HCT116 (cell line): Measurements from ENCODE around the gene TARBP2. TPM values are rescaled to one million over a fixed set of nuclear protein-coding genes. Genes with fewer than 3 reads are reported as not detected.
A peak's percentile ranks its signal among the peaks of the same experiment; 100 is the strongest.

ENCODE experiments used
- ATAC-seq: fragments of 200-7000 bp; cut with Tn5 transposase; 2 replicates; pipeline ENCODE4 v1.9.1; 2020; ENCODE audit warnings: mild to moderate bottlenecking, moderate library complexity
- BruUV-seq: library from RNA; stranded (reverse); fragments of 400-500 nt; replicated peaks from 2 replicates; lab custom pipeline; 2021; lab: Mats Ljungman, UMichigan
- CTCF ChIA-PET: fragments of 300-600 bp; sonication (Branson Sonifier 250); formaldehyde crosslinking; loops from one replicate; lab custom pipeline; 2021; ENCODE audit warnings: antibody characterized with exemption; lab: Charles Lee
- POLR2A ChIA-PET: fragments of 300-600, 350-600 bp; sonication (Branson Sonifier 250); formaldehyde crosslinking; loops from one replicate; lab custom pipeline; 2021; ENCODE audit warnings: antibody characterized with exemption; lab: Charles Lee
- RAD21 ChIA-PET, 2 experiments: fragments of 300-600 bp; sonication (Branson Sonifier 250); formaldehyde crosslinking; loops; one replicate each; lab custom pipeline; 2023; ENCODE audit warnings: low total read pairs in 2 of 2; ENCODE audit not compliant: uncharacterized antibody in 2 of 2, unreplicated experiment in 2 of 2, low non-redundant PET in 1 of 2; lab: Charles Lee
- DNase-seq: peaks from one replicate; pipeline ENCODE4 v3.0.0-alpha.2; 2010; ENCODE audit warnings: low read depth, low spot score
- H2AFZ ChIP-seq: fragments of 200-600 bp; shearing (Covaris generic), sonication (generic); 2 replicates; pipeline ENCODE4 v1.6.1; 2017; ENCODE audit warnings: low read depth, mixed run types, mixed read lengths, antibody characterized with exemption, low read length; ENCODE audit not compliant: poor library complexity, severe bottlenecking
- H3K27ac ChIP-seq: 2 replicates; pipeline ENCODE4 v1.5.1; 2012; ENCODE audit warnings: low read depth, low read length
- H3K27me3 ChIP-seq: fragments of 200-600 bp; sonication (generic); 2 replicates; pipeline ENCODE4 v1.6.1; 2016; ENCODE audit warnings: mixed run types, low read length, mixed read lengths; ENCODE audit not compliant: insufficient read depth
- H3K36me3 ChIP-seq, 2 experiments: fragments of 200-500 bp in 1 of 2; fragments of 200-600 bp in 1 of 2; sonication (Bioruptor generic) in 1 of 2; sonication (generic) in 1 of 2; 2 replicates each; pipeline versions ENCODE4 v1.5.1 to v1.6.1; 2014 to 2016; ENCODE audit warnings: low read length in 2 of 2, inconsistent platforms in 1 of 2, mixed read lengths in 1 of 2, mixed run types in 1 of 2; ENCODE audit not compliant: insufficient read depth in 2 of 2, control insufficient read depth in 1 of 2
- H3K4me1 ChIP-seq, 2 experiments: fragments of 200-600 bp in 1 of 2; sonication (generic) in 1 of 2; 2 replicates each; pipeline versions ENCODE4 v1.5.1 to v1.6.1; 2012 to 2017; ENCODE audit warnings: low read length in 2 of 2, inconsistent platforms in 1 of 2, mild to moderate bottlenecking in 1 of 2, mixed read lengths in 1 of 2, mixed run types in 1 of 2, moderate library complexity in 1 of 2; ENCODE audit not compliant: insufficient read depth in 2 of 2, control insufficient read depth in 1 of 2
- H3K4me2 ChIP-seq: fragments of 200-600 bp; sonication (generic); 2 replicates; pipeline ENCODE4 v1.6.1; 2017; ENCODE audit warnings: mixed run types, low read length, mixed read lengths
- H3K4me3 ChIP-seq, 2 experiments: fragments of 200-600 bp in 1 of 2; sonication (generic) in 1 of 2; replicated peaks in 1 of 2; 2 replicates each; pipeline ENCODE4 v1.5.1; 2011 to 2016; ENCODE audit warnings: low read length in 2 of 2, control low read depth in 1 of 2, low read depth in 1 of 2, mild to moderate bottlenecking in 1 of 2, mixed read lengths in 1 of 2, mixed run types in 1 of 2
- H3K79me2 ChIP-seq: fragments of 200-600 bp; sonication (generic); 2 replicates; pipeline ENCODE4 v1.6.1; 2017; ENCODE audit warnings: mild to moderate bottlenecking, mixed run types, low read length, moderate library complexity, mixed read lengths; ENCODE audit not compliant: insufficient read depth
- H3K9ac ChIP-seq: fragments of 200-600 bp; sonication (generic); 2 replicates; pipeline ENCODE4 v1.6.1; 2016; ENCODE audit warnings: low read length, mixed read lengths
- H3K9me2 ChIP-seq: fragments of 200-600 bp; sonication (generic), shearing (Covaris generic); 2 replicates; pipeline ENCODE4 v1.6.1; 2017; ENCODE audit warnings: mixed run types, mild to moderate bottlenecking, moderate library complexity; ENCODE audit not compliant: insufficient read depth
- H3K9me3 ChIP-seq, 2 experiments: fragments of 200-500 bp in 1 of 2; fragments of 200-600 bp in 1 of 2; sonication (Bioruptor generic) in 1 of 2; sonication (generic) in 1 of 2; 2 replicates each; pipeline ENCODE4 v1.6.1; 2014 to 2017; ENCODE audit warnings: low read length in 2 of 2, mixed read lengths in 2 of 2, inconsistent platforms in 1 of 2, low read depth in 1 of 2, mild to moderate bottlenecking in 1 of 2, mixed run types in 1 of 2, moderate library complexity in 1 of 2; ENCODE audit not compliant: control insufficient read depth in 1 of 2, insufficient read depth in 1 of 2
- H4K20me1 ChIP-seq: fragments of 200-600 bp; sonication (generic), shearing (Covaris generic); 2 replicates; pipeline ENCODE4 v1.6.1; 2017; ENCODE audit warnings: mixed run types, mild to moderate bottlenecking, moderate library complexity; ENCODE audit not compliant: insufficient read depth
- CBX3 ChIP-seq: IDR thresholded peaks from 2 replicates; pipeline ENCODE4 v1.6.1; 2012; ENCODE audit warnings: low read depth
- CEBPB ChIP-seq: IDR thresholded peaks from 2 replicates; pipeline ENCODE4 v1.6.1; 2012; ENCODE audit warnings: low read depth
- CTCF ChIP-seq, 3 experiments: fragments of 200-600 bp in 1 of 3; sonication (generic) in 1 of 3; IDR thresholded peaks in 2 of 3; conservative IDR thresholded peaks in 1 of 3; 2 replicates each; pipeline ENCODE4 v1.5.1; 2012 to 2017; ENCODE audit warnings: low read depth in 2 of 3, low read length in 2 of 3, antibody characterized with exemption in 1 of 3, borderline replicate concordance in 1 of 3, control low read depth in 1 of 3, mild to moderate bottlenecking in 1 of 3, mixed read lengths in 1 of 3, mixed run types in 1 of 3, moderate library complexity in 1 of 3; ENCODE audit not compliant: insufficient read depth in 1 of 3
- ELF1 ChIP-seq: IDR thresholded peaks from 2 replicates; pipeline ENCODE4 v1.6.1; 2012; ENCODE audit warnings: low read depth, borderline replicate concordance
- EZH2 ChIP-seq: fragments of 200-600 bp; sonication (generic); IDR thresholded peaks from 2 replicates; pipeline ENCODE4 v1.6.1; 2017; ENCODE audit warnings: antibody characterized with exemption, mixed run types
- EZH2phosphoT487 ChIP-seq: fragments of 200-600 bp; IDR thresholded peaks from 2 replicates; pipeline ENCODE4 v1.6.1; 2018; ENCODE audit warnings: antibody characterized with exemption, borderline replicate concordance
- FOSL1 ChIP-seq: IDR thresholded peaks from 2 replicates; pipeline ENCODE4 v1.6.1; 2012; ENCODE audit warnings: low read depth
- POLR2A ChIP-seq: IDR thresholded peaks from 2 replicates; pipeline ENCODE4 v1.7.0; 2011; ENCODE audit warnings: borderline replicate concordance; ENCODE audit not compliant: insufficient read depth, insufficient read length; ENCODE audit errors: extremely low read depth
- POLR2AphosphoS5 ChIP-seq: IDR thresholded peaks from 2 replicates; pipeline ENCODE4 v1.6.1; 2011; ENCODE audit warnings: mild to moderate bottlenecking, low read depth, low read length, moderate library complexity
- RAD21 ChIP-seq: IDR thresholded peaks from 2 replicates; pipeline ENCODE4 v1.6.1; 2012; ENCODE audit warnings: low read depth, mild to moderate bottlenecking
- SIN3A ChIP-seq: IDR thresholded peaks from 2 replicates; pipeline ENCODE4 v1.6.1; 2012; ENCODE audit warnings: low read depth
- SP1 ChIP-seq: IDR thresholded peaks from 2 replicates; pipeline ENCODE4 v1.6.1; 2012; ENCODE audit warnings: low read depth
- SRF ChIP-seq: IDR thresholded peaks from 2 replicates; pipeline ENCODE4 v1.6.1; 2012; ENCODE audit warnings: low read depth
- TCF7L2 ChIP-seq: IDR thresholded peaks from 2 replicates; pipeline ENCODE4 v1.7.0; 2011; ENCODE audit warnings: borderline replicate concordance, inconsistent platforms; ENCODE audit not compliant: insufficient read depth, insufficient read length; ENCODE audit errors: extremely low read depth
- YY1 ChIP-seq: IDR thresholded peaks from 2 replicates; pipeline ENCODE4 v1.6.1; 2011; ENCODE audit warnings: low read length, low read depth, moderate library complexity, mild to moderate bottlenecking; ENCODE audit not compliant: insufficient replicate concordance; ENCODE audit errors: extremely low read depth
- ZBTB33 ChIP-seq: IDR thresholded peaks from 2 replicates; pipeline ENCODE4 v1.6.1; 2011; ENCODE audit warnings: mild to moderate bottlenecking, low read length, moderate library complexity; ENCODE audit not compliant: insufficient replicate concordance; ENCODE audit errors: extremely low read depth
- ZFX ChIP-seq: fragments of 450-650 bp; IDR thresholded peaks from 2 replicates; pipeline ENCODE4 v1.6.1; 2017
- ZNF274 ChIP-seq: fragments of 200-500 bp; sonication (Bioruptor generic); IDR thresholded peaks from 2 replicates; pipeline ENCODE4 v1.6.1; 2014; ENCODE audit warnings: mild to moderate bottlenecking, low read depth, low read length, inconsistent platforms
- intact Hi-C: fragments of 100-400 bp; cut with micrococcal nuclease; formaldehyde crosslinking; loops from 2 replicates; pipeline ENCODE4 v1.10.0; 2022
- total RNA-seq: library from RNA; stranded (reverse); gene quantifications from one replicate; pipeline ENCODE4 v1.2.1, GENCODE V29; 2021; ENCODE audit not compliant: unreplicated experiment

Gene TARBP2
- total RNA-seq, 1 experiment from 2014 or later = 40.1 TPM

DNA sequence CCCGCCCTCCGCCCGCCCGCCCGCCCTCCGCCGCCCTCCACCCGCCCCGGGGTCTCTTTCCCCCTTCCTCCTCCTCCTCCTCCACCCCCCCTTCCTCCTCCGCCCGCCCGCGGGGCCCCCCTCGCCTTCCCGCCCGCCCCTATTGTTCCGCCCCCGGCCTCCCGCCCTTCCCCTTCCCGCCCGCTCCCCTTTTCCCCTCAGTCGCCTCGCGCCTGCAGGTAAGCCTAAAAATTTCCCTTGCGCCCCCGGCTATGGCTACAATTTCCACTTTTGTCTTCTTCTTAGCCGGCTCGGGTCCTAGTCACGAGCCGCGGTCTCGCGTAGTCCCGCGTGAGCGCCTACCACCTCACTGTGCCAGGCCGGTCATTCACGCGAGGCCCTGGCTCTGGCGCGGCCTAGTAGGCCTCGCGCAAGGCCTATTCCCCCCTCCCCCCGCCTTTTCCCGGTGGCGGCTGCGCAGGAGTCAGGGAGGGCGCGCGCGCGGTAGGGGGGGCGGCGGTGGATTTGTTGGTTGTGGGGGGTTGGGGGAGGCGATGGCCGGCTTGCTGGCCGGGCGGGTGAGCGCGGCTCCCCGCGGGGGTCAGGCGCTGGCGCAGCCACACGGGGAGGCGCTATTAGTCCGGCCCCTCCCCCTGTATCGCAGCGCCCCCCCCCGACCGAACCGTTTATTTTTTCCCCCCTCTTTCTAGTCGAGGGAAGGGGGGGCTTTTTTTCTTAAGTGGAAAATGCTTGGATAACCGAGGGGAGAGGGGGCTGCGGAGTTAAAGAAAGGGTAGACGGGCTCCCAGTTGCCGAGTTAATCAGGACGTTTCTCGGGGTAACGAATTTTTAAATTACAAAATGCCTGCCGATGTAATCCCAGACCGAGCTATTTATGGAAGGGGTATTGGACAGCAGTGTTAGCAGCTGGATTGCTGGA is 48.7 kb upstream of the TARBP2 start:
- Histone ChIP-seq H3K9me3 (no peaks in the 10 kb centered on the region), H4K20me1 (peaks cover 39% of the 10 kb centered on the region; the same call in 1 of the 2 replicates), H3K79me2 (peaks cover 56% of the 10 kb centered on the region), H3K4me2 (peak overlapping the region; percentile 75), H3K9me2 (no peaks in the 10 kb centered on the region), H3K4me3 (peak overlapping the region; percentile 76 to 79), H3K9ac (peak overlapping the region; percentile 98), H3K27ac (peak overlapping the region; percentile 96), H3K4me1 (peaks cover 0 to 14% of the 10 kb centered on the region in 2 experiments; a peak in 3 of 4 replicates), H3K27me3 (no peaks in the 10 kb centered on the region), H3K36me3 (peaks cover 36 to 47% of the 10 kb centered on the region in 2 experiments), H2AFZ (no peak overlapping the region)
- ChIA-PET CTCF (no interaction called here), RAD21 (interaction anchor here in 1 of 2 experiments (0.7 kb wide), 1 partner anchor 58 kb away, joined by 4 read pairs; no protein-coding TSS in a partner anchor), POLR2A (interaction anchor here (0.7 to 1.3 kb wide), 3 partner anchors 11 to 834 kb away, joined by 3 read pairs; no protein-coding TSS in a partner anchor)
- intact Hi-C loops = loop anchor here (5.0 kb wide), 1 partner anchor 70 kb away; the partner anchor contains the start of gene SP1
- no TSS peak for BruUV-seq
- DNase-seq (peak; percentile 64), ATAC-seq (peak; percentile 68)
- TF ChIP-seq ELF1 (no peak), ZBTB33 (peak; percentile 31), YY1 (peak; percentile 47), CTCF (IDR thresholded peaks at IDR 0.05 in 2 of 3, conservative IDR thresholded peaks at IDR 0.05 in 1 of 3; ENCODE audit: borderline replicate concordance in 1 of 3, insufficient read depth in 1 of 3, low read depth in 2 of 3, low read length in 2 of 3) (peak; percentile 30 to 63 (median 52); a peak in 5 of 6 replicates), EZH2phosphoT487 (no peak), POLR2AphosphoS5 (0 out of 2 replicates have a peak, but pooled peaks have one; percentile 31), ZNF274 (no peak), SP1 (no peak; the same call in 1 of the 2 replicates), RAD21 (0 out of 2 replicates have a peak, but pooled peaks have one; percentile 21), FOSL1 (no peak), TCF7L2 (peak; percentile 54), POLR2A (peak; percentile 5), CEBPB (no peak), CBX3 (no peak), ZFX (peak; percentile 100), EZH2 (no peak), SIN3A (no peak), SRF (no peak)
